Measurements from ENCODE around the gene USP44. TPM values are rescaled to one million over a fixed set of nuclear protein-coding genes. Genes with fewer than 3 reads are reported as not detected.

USP44 gene
- total and polyA plus RNA-seq, 2 of the 8 experiments (the other 6 are each of a cell fraction or from before 2014, with no cell fraction given), result 129 to 197 TPM

DNA sequence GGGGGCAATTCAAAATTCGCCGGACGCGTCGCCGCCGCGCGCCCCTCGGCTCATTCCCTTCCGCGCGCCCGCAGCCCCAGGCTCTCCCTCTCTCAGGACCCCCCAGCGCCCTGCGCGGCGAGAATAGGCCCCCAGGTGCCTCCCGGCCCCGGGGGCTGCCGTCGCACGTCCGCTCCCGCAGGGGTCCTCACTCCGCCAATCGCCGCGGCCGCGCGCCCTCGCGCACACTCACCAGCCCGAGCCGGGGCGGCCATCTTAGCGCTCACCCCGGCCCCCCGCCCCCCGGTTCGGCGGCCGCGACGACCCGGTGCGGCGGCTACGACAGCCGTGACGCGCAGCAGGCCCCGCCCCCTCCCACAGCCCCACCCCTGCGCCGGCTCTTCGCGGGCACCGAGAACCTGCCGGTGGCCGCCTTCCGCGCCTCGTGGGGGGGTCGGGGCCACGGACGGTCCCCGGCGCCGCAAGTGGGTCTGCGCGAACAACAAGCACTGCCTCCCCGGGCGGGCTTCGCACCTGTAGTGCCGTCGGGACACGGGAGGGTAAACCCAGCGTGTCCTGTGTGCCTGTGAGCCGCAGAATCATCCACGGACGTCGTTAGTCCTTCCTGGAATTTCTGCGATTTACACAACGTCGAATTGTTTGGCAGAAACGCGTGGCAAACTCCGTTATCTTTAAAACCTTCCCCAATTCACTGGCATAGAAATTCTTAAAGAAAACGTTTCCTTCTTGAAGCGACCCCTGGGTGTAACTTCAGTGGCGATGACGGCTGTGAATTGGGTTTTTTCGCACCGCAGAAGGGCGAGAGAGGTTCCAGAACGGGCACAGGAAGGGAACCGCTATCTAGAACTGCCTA is 2.5 kb downstream of the USP44 start:
- H3K79me2 ChIP-seq (ENCODE audit: control insufficient read depth in 1 of 2, insufficient read depth in 2 of 2, low read length in 2 of 2), result peaks cover 28 to 86% of the 10 kb centered on the region in 2 experiments
- peak in 1 of 2 experiments; percentile 58; a peak in 1 of 4 replicates for TF ChIP-seq SIN3A (conservative IDR thresholded peaks at IDR 0.05 in 1 of 2, IDR thresholded peaks at IDR 0.05 in 1 of 2; ENCODE audit: low read depth in 1 of 2, low read length in 2 of 2)
- TF ChIP-seq CEBPB (IDR thresholded peaks at IDR 0.05; ENCODE audit: low read depth, low read length), result no peak
- TF ChIP-seq POLR2AphosphoS5 (IDR thresholded peaks at IDR 0.05; ENCODE audit: low read depth, low read length), result peak; percentile 73
- no peak for TF ChIP-seq CHD2 (IDR thresholded peaks at IDR 0.05; ENCODE audit: low read length)
- TF ChIP-seq BCL11A (IDR thresholded peaks at IDR 0.05; ENCODE audit: low read depth in 2 of 2, low read length in 2 of 2), result no peak
- TF ChIP-seq YY1 (IDR thresholded peaks at IDR 0.05; ENCODE audit: low read depth, low read length), result peak; percentile 92
- TF ChIP-seq BACH1 (IDR thresholded peaks at IDR 0.05; ENCODE audit: low read length), result peak; percentile 42; the same call in 1 of the 2 replicates
- peak; percentile 55; the same call in 1 of the 2 replicates for TF ChIP-seq TBP (IDR thresholded peaks at IDR 0.05; ENCODE audit: low read depth, low read length)
- peak in 1 of 2 experiments; percentile 64; a peak in 2 of 3 replicates for TF ChIP-seq POLR2A (IDR thresholded peaks at IDR 0.05; ENCODE audit: control extremely low read depth in 1 of 2, low read depth in 2 of 2, low read length in 2 of 2)
- TF ChIP-seq PHF8 (conservative IDR thresholded peaks at IDR 0.05; ENCODE audit: low read depth, low read length), result peak; percentile 64
- TF ChIP-seq BRCA1 (IDR thresholded peaks at IDR 0.05; ENCODE audit: low read depth, low read length), result no peak
- no peak for TF ChIP-seq NRF1 (IDR thresholded peaks at IDR 0.05; ENCODE audit: low read depth, low read length)

More for the DNA sequence above, 2.5 kb downstream of the USP44 start:
- Histone ChIP-seq H3K4me1 (replicated peaks in 1 of 4; ENCODE audit: control insufficient read depth in 3 of 4, insufficient read depth in 4 of 4, low read length in 3 of 4) (peaks cover 0 to 12% (median 6%) of the 10 kb centered on the region in 4 experiments; a peak in 5 of 7 replicates), H3K36me3 (ENCODE audit: control insufficient read depth in 2 of 4, insufficient read depth in 4 of 4, low read length in 3 of 4) (peaks cover 0 to 5% (median under 1%) of the 10 kb centered on the region in 4 experiments; a peak in 2 of 8 replicates), H3K56ac (replicated peaks; ENCODE audit: insufficient read length, low read depth, low read length) (peak overlapping the region; percentile 84), H3K79me1 (ENCODE audit: low read depth, low read length) (no peaks in the 10 kb centered on the region), H3K9me3 (ENCODE audit: insufficient read depth in 2 of 2, low read depth in 1 of 2, low read length in 1 of 2) (no peaks in the 10 kb centered on the region), H2BK20ac (ENCODE audit: low read length) (no peak overlapping the region; the same call in 1 of the 2 replicates), H3K9ac (replicated peaks in 1 of 4; ENCODE audit: extremely low read depth in 1 of 4, low read depth in 3 of 4, low read length in 3 of 4) (peak overlapping the region; percentile 79 to 95 (median 85)), H2BK5ac (ENCODE audit: low read depth, low read length) (peak overlapping the region; percentile 94), H3K27me3 (replicated peaks in 1 of 4; ENCODE audit: control insufficient read depth in 3 of 4, extremely low read depth in 1 of 4, insufficient read depth in 3 of 4, low read length in 3 of 4) (no peaks in the 10 kb centered on the region), H2BK12ac (ENCODE audit: low read depth, low read length) (0 out of 2 replicates have a peak overlapping the region, but pooled peaks have one; percentile 78), H3K23me2 (ENCODE audit: low read depth, low read length) (peaks cover 10% of the 10 kb centered on the region; the same call in 1 of the 2 replicates), H4K8ac (ENCODE audit: extremely low read depth, insufficient read depth, low read length) (peak overlapping the region; percentile 95), H3K4ac (replicated peaks; ENCODE audit: insufficient read length, low read depth, low read length) (no peak overlapping the region), H3K18ac (ENCODE audit: extremely low read depth, low read length) (peak overlapping the region; percentile 98), H4K91ac (replicated peaks; ENCODE audit: insufficient read length, low read length) (peak overlapping the region; percentile 97), H4K5ac (ENCODE audit: insufficient read length, low read depth, low read length) (peak overlapping the region; percentile 74), H3K27ac (ENCODE audit: low read depth, low read length) (peak overlapping the region; percentile 94), H4K20me1 (replicated peaks in 1 of 2; ENCODE audit: control insufficient read depth in 1 of 2, insufficient read depth in 2 of 2, low read length in 2 of 2) (no peaks in the 10 kb centered on the region), H2AK5ac (ENCODE audit: low read depth, low read length) (no peak overlapping the region), H3K14ac (ENCODE audit: insufficient read length) (no peak overlapping the region), H3K4me2 (ENCODE audit: insufficient read depth in 1 of 2, low read depth in 2 of 2, low read length in 2 of 2) (peak overlapping the region; percentile 77 to 97), H2AFZ (ENCODE audit: low read length) (no peak overlapping the region), H2BK15ac (ENCODE audit: low read length) (no peak overlapping the region), H3K23ac (ENCODE audit: insufficient read length) (no peak overlapping the region), H2BK120ac (replicated peaks; ENCODE audit: low read depth, low read length) (no peak overlapping the region), H3K4me3 (ENCODE audit: extremely low read depth in 1 of 4, insufficient read depth in 2 of 4, low read depth in 3 of 4, low read length in 4 of 4) (peak overlapping the region; percentile 71 to 95 (median 88))
- ChIA-PET POLR2A (ENCODE audit: partially characterized antibody) (interaction anchor here (0.7 to 3.4 kb wide), 9 partner anchors 9 to 308 kb away, joined by 3 to 36 read pairs (median 11); no protein-coding TSS in a partner anchor), CTCF (ENCODE audit: partially characterized antibody) (interaction anchor here (1.4 kb wide), 1 partner anchor 20 kb away, joined by 4 read pairs; no protein-coding TSS in a partner anchor)
- FAIRE-seq, result no peak
- 1% methylated on average over 37 of the region's 98 CpGs; no CpG with 5 or more reads in 1 of the 2 experiments for WGBS, 2 experiments (ENCODE audit: extremely low coverage in 1 of 2, insufficient coverage in 1 of 2, insufficient read length in 1 of 2, insufficient replicate concordance in 2 of 2, low coverage in 1 of 2, low lambda C conversion rate in 2 of 2, missing lambda C conversion rate in 1 of 2)
- peak in 1 of 2 experiments; percentile 83 for DNase-seq (ENCODE audit: low read depth in 1 of 2, low spot score in 2 of 2)
